ENCODE measurements around the gene CHD6. TPM values are rescaled to one million over a fixed set of nuclear protein-coding genes. Genes with fewer than 3 reads are reported as not detected.

The CHD6 gene
- total and polyA plus RNA-seq, 8 donors, result 9.8 to 32.6 (median 19.5) TPM

DNA sequence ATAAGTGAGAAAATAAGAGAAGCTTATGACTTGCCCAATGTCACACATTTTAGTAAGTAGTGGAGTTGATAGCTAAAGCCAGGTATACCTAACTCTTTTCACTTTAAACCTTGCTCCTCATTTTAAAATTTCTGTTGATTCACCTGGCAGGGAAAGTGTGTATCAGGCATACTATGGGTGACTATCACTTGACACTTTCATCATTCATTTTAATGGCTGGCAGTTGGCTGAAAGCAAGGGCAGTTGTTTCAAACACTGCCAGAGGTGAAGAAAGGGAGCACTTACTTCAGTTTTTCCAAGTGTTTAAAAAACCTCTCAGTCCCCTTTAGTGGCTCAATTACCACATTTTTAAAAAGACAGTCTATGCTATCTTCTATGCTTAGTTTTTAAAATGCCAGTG, 173.4 kb downstream of the CHD6 start:
- intact Hi-C loops (cut with DNase I), result no loop called here
- no peaks in the 10 kb centered on the region for H3K4me1 ChIP-seq
- no peak for DNase-seq
- H3K9me3 ChIP-seq, result no peaks in the 10 kb centered on the region
- TF ChIP-seq, protein P1, sequence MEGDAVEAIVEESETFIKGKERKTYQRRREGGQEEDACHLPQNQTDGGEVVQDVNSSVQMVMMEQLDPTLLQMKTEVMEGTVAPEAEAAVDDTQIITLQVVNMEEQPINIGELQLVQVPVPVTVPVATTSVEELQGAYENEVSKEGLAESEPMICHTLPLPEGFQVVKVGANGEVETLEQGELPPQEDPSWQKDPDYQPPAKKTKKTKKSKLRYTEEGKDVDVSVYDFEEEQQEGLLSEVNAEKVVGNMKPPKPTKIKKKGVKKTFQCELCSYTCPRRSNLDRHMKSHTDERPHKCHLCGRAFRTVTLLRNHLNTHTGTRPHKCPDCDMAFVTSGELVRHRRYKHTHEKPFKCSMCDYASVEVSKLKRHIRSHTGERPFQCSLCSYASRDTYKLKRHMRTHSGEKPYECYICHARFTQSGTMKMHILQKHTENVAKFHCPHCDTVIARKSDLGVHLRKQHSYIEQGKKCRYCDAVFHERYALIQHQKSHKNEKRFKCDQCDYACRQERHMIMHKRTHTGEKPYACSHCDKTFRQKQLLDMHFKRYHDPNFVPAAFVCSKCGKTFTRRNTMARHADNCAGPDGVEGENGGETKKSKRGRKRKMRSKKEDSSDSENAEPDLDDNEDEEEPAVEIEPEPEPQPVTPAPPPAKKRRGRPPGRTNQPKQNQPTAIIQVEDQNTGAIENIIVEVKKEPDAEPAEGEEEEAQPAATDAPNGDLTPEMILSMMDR (IDR thresholded peaks at IDR 0.05), result no peak
- H3K27me3 ChIP-seq, result no peaks in the 10 kb centered on the region
- ATAC-seq, result no peak
- H3K27ac ChIP-seq, result no peak overlapping the region
- no peak overlapping the region for H3K4me3 ChIP-seq
- H3K36me3 ChIP-seq, result peaks cover 0 to 47% (median 9%) of the 10 kb centered on the region in 3 donors
- FAIRE-seq, result no peak

DNA sequence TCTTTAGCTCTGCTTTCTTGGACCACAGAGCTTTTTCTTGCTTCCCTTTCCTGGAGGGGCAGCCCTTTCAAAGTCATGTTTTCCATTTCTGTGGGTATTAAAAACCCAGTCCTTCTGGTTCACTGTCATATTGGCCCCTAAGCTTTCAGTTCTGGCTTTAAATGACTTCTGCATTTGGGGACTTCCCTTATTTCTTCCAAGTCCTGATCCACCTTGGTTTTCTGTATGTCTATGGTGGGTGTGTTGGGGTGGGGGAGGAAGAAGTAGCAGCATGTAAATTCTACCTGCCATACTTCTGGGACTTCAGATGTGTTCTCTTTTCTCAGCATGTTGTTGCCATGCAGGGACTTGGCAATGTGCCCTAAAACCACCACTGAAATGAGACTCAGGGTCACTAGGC, 174.5 kb downstream of the CHD6 start:
- Histone ChIP-seq H3K36me3 (peaks cover 0 to 43% (median 9%) of the 10 kb centered on the region in 3 donors), H3K9me3 (no peaks in the 10 kb centered on the region), H3K4me3 (no peak overlapping the region), H3K27me3 (no peaks in the 10 kb centered on the region), H3K4me1 (no peaks in the 10 kb centered on the region), H3K27ac (no peak overlapping the region)
- ATAC-seq, result no peak
- TF ChIP-seq, protein P1 (IDR thresholded peaks at IDR 0.05), result no peak
- intact Hi-C loops (cut with DNase I), result no loop called here
- DNase-seq, result no peak
- FAIRE-seq, result no peak

DNA sequence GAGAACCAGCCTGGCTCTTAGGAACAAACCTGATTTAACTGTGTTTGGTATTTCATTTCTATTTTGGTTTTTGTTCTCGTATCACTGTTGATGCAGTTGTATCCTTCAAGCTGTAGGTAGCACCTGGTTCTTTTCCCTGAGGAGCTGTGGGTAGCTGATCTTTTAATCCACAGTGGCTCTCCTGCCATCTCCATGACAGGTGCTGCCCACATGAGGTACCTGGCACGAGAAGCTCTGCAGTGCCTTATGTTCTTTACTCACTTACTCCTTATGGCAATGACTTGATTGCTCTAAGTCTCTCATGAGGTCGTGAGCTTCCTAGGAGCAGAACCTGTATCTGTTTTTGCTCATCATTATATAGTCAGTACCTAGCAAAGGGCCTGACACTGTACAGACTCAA, 177.3 kb downstream of the CHD6 start:
- peaks cover 0 to 27% (median 2%) of the 10 kb centered on the region in 3 donors for H3K36me3 ChIP-seq
- TF ChIP-seq, protein P1 (IDR thresholded peaks at IDR 0.05), result no peak
- intact Hi-C loops (cut with DNase I), result no loop called here
- no peak overlapping the region for H3K27ac ChIP-seq
- no peaks in the 10 kb centered on the region for H3K9me3 ChIP-seq
- H3K4me3 ChIP-seq, result no peak overlapping the region
- DNase-seq (no peak), ATAC-seq (no peak), FAIRE-seq (no peak)
- WGBS, 2 donors, result 49 to 50% methylated on average over 3 of the region's 3 CpGs
- no peaks in the 10 kb centered on the region for H3K4me1 ChIP-seq
- H3K27me3 ChIP-seq, result no peaks in the 10 kb centered on the region

DNA sequence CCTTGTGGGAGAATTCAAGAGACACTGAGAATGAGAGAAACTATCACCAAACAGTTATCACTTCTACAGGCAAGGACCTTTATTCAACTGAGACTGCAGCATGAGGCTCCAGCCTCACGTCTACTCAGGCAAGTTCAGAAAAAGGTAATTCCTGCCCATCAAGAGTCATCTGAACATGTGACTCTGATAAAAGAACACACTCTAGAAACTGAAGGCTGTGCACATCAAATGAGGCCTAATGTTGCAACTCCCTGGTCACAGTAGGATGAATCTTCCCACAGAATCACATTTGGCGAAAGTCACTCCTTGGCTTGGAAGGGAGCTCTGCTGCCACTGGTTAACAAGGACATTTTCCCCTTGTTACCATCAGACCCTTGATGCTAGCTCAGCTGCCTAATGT, 180.3 kb downstream of the CHD6 start:
- Histone ChIP-seq H3K4me1 (no peaks in the 10 kb centered on the region), H3K4me3 (no peak overlapping the region), H3K27me3 (no peaks in the 10 kb centered on the region), H3K9me3 (no peaks in the 10 kb centered on the region), H3K36me3 (peaks cover 0 to 24% (median 5%) of the 10 kb centered on the region in 3 donors), H3K27ac (no peak overlapping the region)
- WGBS, 2 donors, result 69 to 73% methylated on average over 2 of the region's 2 CpGs
- intact Hi-C loops (cut with DNase I), result no loop called here
- ATAC-seq (no peak), FAIRE-seq (no peak), DNase-seq (no peak)
- TF ChIP-seq, protein P1 (IDR thresholded peaks at IDR 0.05), result no peak

DNA sequence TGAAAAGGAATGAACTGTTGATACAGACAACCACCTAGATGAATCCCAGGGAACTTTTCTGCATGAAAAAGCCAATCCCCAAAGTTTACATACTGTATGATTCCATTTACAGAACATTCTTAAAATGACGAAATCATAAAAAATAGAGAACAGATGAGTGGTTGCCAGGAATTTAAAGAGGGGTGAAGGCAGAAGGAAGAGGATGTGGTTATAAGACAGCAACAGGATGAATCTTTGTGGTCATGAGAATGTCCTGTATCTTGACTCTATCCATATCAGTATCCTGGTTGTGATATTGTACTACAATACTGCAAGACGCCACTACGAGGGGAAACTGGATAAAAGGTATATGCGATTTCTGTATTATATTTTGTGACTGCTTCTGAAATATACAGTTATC, 181.5 kb downstream of the CHD6 start:
- FAIRE-seq, result no peak
- no peak overlapping the region for H3K4me3 ChIP-seq
- no peak for DNase-seq
- intact Hi-C loops (cut with DNase I), result no loop called here
- WGBS, 2 donors, result 93 to 98% methylated on average over 4 of the region's 4 CpGs
- no peaks in the 10 kb centered on the region for H3K4me1 ChIP-seq
- H3K27me3 ChIP-seq, result no peaks in the 10 kb centered on the region
- peaks cover 0 to 24% (median 5%) of the 10 kb centered on the region in 3 donors for H3K36me3 ChIP-seq
- H3K27ac ChIP-seq, result no peak overlapping the region
- TF ChIP-seq, protein P1 (IDR thresholded peaks at IDR 0.05), result no peak
- H3K9me3 ChIP-seq, result no peaks in the 10 kb centered on the region
- ATAC-seq, result no peak

Measured in pancreas (tissue), 10 donors.